HCT116 (cell line): Measurements from ENCODE around the gene C1orf167. TPM values are rescaled to one million over a fixed set of nuclear protein-coding genes. Genes with fewer than 3 reads are reported as not detected.

ENCODE experiments used
- ATAC-seq: fragments of 200-7000 bp; cut with Tn5 transposase; 2 replicates; pipeline ENCODE4 v1.9.1; 2020; ENCODE audit warnings: mild to moderate bottlenecking, moderate library complexity
- BruUV-seq: library from RNA; stranded (reverse); fragments of 400-500 nt; replicated peaks from 2 replicates; lab custom pipeline; 2021; lab: Mats Ljungman, UMichigan
- CTCF ChIA-PET: fragments of 300-600 bp; sonication (Branson Sonifier 250); formaldehyde crosslinking; loops from one replicate; lab custom pipeline; 2021; ENCODE audit warnings: antibody characterized with exemption; lab: Charles Lee
- POLR2A ChIA-PET: fragments of 300-600, 350-600 bp; sonication (Branson Sonifier 250); formaldehyde crosslinking; loops from one replicate; lab custom pipeline; 2021; ENCODE audit warnings: antibody characterized with exemption; lab: Charles Lee
- RAD21 ChIA-PET, 2 experiments: fragments of 300-600 bp; sonication (Branson Sonifier 250); formaldehyde crosslinking; loops; one replicate each; lab custom pipeline; 2023; ENCODE audit warnings: low total read pairs in 2 of 2; ENCODE audit not compliant: uncharacterized antibody in 2 of 2, unreplicated experiment in 2 of 2, low non-redundant PET in 1 of 2; lab: Charles Lee
- DNase-seq: peaks from one replicate; pipeline ENCODE4 v3.0.0-alpha.2; 2010; ENCODE audit warnings: low read depth, low spot score
- H2AFZ ChIP-seq: fragments of 200-600 bp; shearing (Covaris generic), sonication (generic); 2 replicates; pipeline ENCODE4 v1.6.1; 2017; ENCODE audit warnings: low read depth, mixed run types, mixed read lengths, antibody characterized with exemption, low read length; ENCODE audit not compliant: poor library complexity, severe bottlenecking
- H3K27ac ChIP-seq: 2 replicates; pipeline ENCODE4 v1.5.1; 2012; ENCODE audit warnings: low read depth, low read length
- H3K27me3 ChIP-seq: fragments of 200-600 bp; sonication (generic); 2 replicates; pipeline ENCODE4 v1.6.1; 2016; ENCODE audit warnings: mixed run types, low read length, mixed read lengths; ENCODE audit not compliant: insufficient read depth
- H3K36me3 ChIP-seq, 2 experiments: fragments of 200-500 bp in 1 of 2; fragments of 200-600 bp in 1 of 2; sonication (Bioruptor generic) in 1 of 2; sonication (generic) in 1 of 2; 2 replicates each; pipeline versions ENCODE4 v1.5.1 to v1.6.1; 2014 to 2016; ENCODE audit warnings: low read length in 2 of 2, inconsistent platforms in 1 of 2, mixed read lengths in 1 of 2, mixed run types in 1 of 2; ENCODE audit not compliant: insufficient read depth in 2 of 2, control insufficient read depth in 1 of 2
- H3K4me1 ChIP-seq, 2 experiments: fragments of 200-600 bp in 1 of 2; sonication (generic) in 1 of 2; 2 replicates each; pipeline versions ENCODE4 v1.5.1 to v1.6.1; 2012 to 2017; ENCODE audit warnings: low read length in 2 of 2, inconsistent platforms in 1 of 2, mild to moderate bottlenecking in 1 of 2, mixed read lengths in 1 of 2, mixed run types in 1 of 2, moderate library complexity in 1 of 2; ENCODE audit not compliant: insufficient read depth in 2 of 2, control insufficient read depth in 1 of 2
- H3K4me2 ChIP-seq: fragments of 200-600 bp; sonication (generic); 2 replicates; pipeline ENCODE4 v1.6.1; 2017; ENCODE audit warnings: mixed run types, low read length, mixed read lengths
- H3K4me3 ChIP-seq, 2 experiments: fragments of 200-600 bp in 1 of 2; sonication (generic) in 1 of 2; replicated peaks in 1 of 2; 2 replicates each; pipeline ENCODE4 v1.5.1; 2011 to 2016; ENCODE audit warnings: low read length in 2 of 2, control low read depth in 1 of 2, low read depth in 1 of 2, mild to moderate bottlenecking in 1 of 2, mixed read lengths in 1 of 2, mixed run types in 1 of 2
- H3K79me2 ChIP-seq: fragments of 200-600 bp; sonication (generic); 2 replicates; pipeline ENCODE4 v1.6.1; 2017; ENCODE audit warnings: mild to moderate bottlenecking, mixed run types, low read length, moderate library complexity, mixed read lengths; ENCODE audit not compliant: insufficient read depth
- H3K9ac ChIP-seq: fragments of 200-600 bp; sonication (generic); 2 replicates; pipeline ENCODE4 v1.6.1; 2016; ENCODE audit warnings: low read length, mixed read lengths
- H3K9me2 ChIP-seq: fragments of 200-600 bp; sonication (generic), shearing (Covaris generic); 2 replicates; pipeline ENCODE4 v1.6.1; 2017; ENCODE audit warnings: mixed run types, mild to moderate bottlenecking, moderate library complexity; ENCODE audit not compliant: insufficient read depth
- H3K9me3 ChIP-seq, 2 experiments: fragments of 200-500 bp in 1 of 2; fragments of 200-600 bp in 1 of 2; sonication (Bioruptor generic) in 1 of 2; sonication (generic) in 1 of 2; 2 replicates each; pipeline ENCODE4 v1.6.1; 2014 to 2017; ENCODE audit warnings: low read length in 2 of 2, mixed read lengths in 2 of 2, inconsistent platforms in 1 of 2, low read depth in 1 of 2, mild to moderate bottlenecking in 1 of 2, mixed run types in 1 of 2, moderate library complexity in 1 of 2; ENCODE audit not compliant: control insufficient read depth in 1 of 2, insufficient read depth in 1 of 2
- H4K20me1 ChIP-seq: fragments of 200-600 bp; sonication (generic), shearing (Covaris generic); 2 replicates; pipeline ENCODE4 v1.6.1; 2017; ENCODE audit warnings: mixed run types, mild to moderate bottlenecking, moderate library complexity; ENCODE audit not compliant: insufficient read depth
- CEBPB ChIP-seq: IDR thresholded peaks from 2 replicates; pipeline ENCODE4 v1.6.1; 2012; ENCODE audit warnings: low read depth
- CTCF ChIP-seq, 3 experiments: fragments of 200-600 bp in 1 of 3; sonication (generic) in 1 of 3; IDR thresholded peaks in 2 of 3; conservative IDR thresholded peaks in 1 of 3; 2 replicates each; pipeline ENCODE4 v1.5.1; 2012 to 2017; ENCODE audit warnings: low read depth in 2 of 3, low read length in 2 of 3, antibody characterized with exemption in 1 of 3, borderline replicate concordance in 1 of 3, control low read depth in 1 of 3, mild to moderate bottlenecking in 1 of 3, mixed read lengths in 1 of 3, mixed run types in 1 of 3, moderate library complexity in 1 of 3; ENCODE audit not compliant: insufficient read depth in 1 of 3
- EZH2 ChIP-seq: fragments of 200-600 bp; sonication (generic); IDR thresholded peaks from 2 replicates; pipeline ENCODE4 v1.6.1; 2017; ENCODE audit warnings: antibody characterized with exemption, mixed run types
- EZH2phosphoT487 ChIP-seq: fragments of 200-600 bp; IDR thresholded peaks from 2 replicates; pipeline ENCODE4 v1.6.1; 2018; ENCODE audit warnings: antibody characterized with exemption, borderline replicate concordance
- FOSL1 ChIP-seq: IDR thresholded peaks from 2 replicates; pipeline ENCODE4 v1.6.1; 2012; ENCODE audit warnings: low read depth
- MAX ChIP-seq: IDR thresholded peaks from 2 replicates; pipeline ENCODE4 v1.6.1; 2012
- POLR2A ChIP-seq: IDR thresholded peaks from 2 replicates; pipeline ENCODE4 v1.7.0; 2011; ENCODE audit warnings: borderline replicate concordance; ENCODE audit not compliant: insufficient read depth, insufficient read length; ENCODE audit errors: extremely low read depth
- POLR2AphosphoS5 ChIP-seq: IDR thresholded peaks from 2 replicates; pipeline ENCODE4 v1.6.1; 2011; ENCODE audit warnings: mild to moderate bottlenecking, low read depth, low read length, moderate library complexity
- RAD21 ChIP-seq: IDR thresholded peaks from 2 replicates; pipeline ENCODE4 v1.6.1; 2012; ENCODE audit warnings: low read depth, mild to moderate bottlenecking
- SP1 ChIP-seq: IDR thresholded peaks from 2 replicates; pipeline ENCODE4 v1.6.1; 2012; ENCODE audit warnings: low read depth
- SRF ChIP-seq: IDR thresholded peaks from 2 replicates; pipeline ENCODE4 v1.6.1; 2012; ENCODE audit warnings: low read depth
- TCF7L2 ChIP-seq: IDR thresholded peaks from 2 replicates; pipeline ENCODE4 v1.7.0; 2011; ENCODE audit warnings: borderline replicate concordance, inconsistent platforms; ENCODE audit not compliant: insufficient read depth, insufficient read length; ENCODE audit errors: extremely low read depth
- ZBTB33 ChIP-seq: IDR thresholded peaks from 2 replicates; pipeline ENCODE4 v1.6.1; 2011; ENCODE audit warnings: mild to moderate bottlenecking, low read length, moderate library complexity; ENCODE audit not compliant: insufficient replicate concordance; ENCODE audit errors: extremely low read depth
- ZFX ChIP-seq: fragments of 450-650 bp; IDR thresholded peaks from 2 replicates; pipeline ENCODE4 v1.6.1; 2017
- ZNF274 ChIP-seq: fragments of 200-500 bp; sonication (Bioruptor generic); IDR thresholded peaks from 2 replicates; pipeline ENCODE4 v1.6.1; 2014; ENCODE audit warnings: mild to moderate bottlenecking, low read depth, low read length, inconsistent platforms
- intact Hi-C: fragments of 100-400 bp; cut with micrococcal nuclease; formaldehyde crosslinking; loops from 2 replicates; pipeline ENCODE4 v1.10.0; 2022
- total RNA-seq: library from RNA; stranded (reverse); gene quantifications from one replicate; pipeline ENCODE4 v1.2.1, GENCODE V29; 2021; ENCODE audit not compliant: unreplicated experiment

The C1orf167 gene
- total RNA-seq, 1 experiment from 2014 or later, result 0.12 TPM

DNA sequence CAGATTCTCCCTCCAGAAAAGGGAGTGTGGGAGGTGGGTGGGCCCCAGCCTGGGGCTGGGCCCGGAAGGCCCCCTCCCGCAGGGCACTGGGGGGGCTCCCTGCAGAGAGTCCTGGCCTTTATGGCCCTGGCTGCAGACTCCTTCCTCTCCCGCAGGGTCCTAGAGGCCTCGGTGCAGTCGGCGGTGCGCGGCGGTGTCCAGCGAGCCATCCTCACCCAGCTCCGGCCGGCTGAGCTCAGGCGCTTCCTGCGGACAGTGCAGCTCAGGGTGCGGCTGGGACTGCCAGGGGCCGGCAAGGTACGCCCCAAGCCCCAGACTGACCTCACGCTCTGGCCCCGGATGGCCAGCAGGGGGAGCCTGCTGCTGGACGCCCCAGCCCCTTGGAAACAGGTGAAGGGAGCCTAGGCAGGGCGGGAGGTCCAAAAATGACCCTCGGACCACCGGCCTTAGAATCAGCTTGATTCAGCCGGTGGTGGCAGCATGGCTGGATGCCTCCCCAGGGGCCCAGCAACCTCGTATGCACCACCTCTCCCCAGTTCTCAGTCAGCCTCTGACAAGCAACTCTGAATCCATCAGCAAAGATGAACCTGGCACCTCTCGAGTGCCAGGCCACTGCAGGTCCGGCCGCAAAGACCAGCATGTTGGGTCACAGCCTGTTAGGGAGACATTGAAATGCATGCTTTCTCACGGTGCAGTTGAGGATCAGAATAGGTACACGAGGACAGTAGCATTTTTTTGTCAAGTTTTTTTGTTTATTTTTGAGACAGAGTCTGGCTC, 23.2 kb downstream of the C1orf167 start:
- ChIA-PET RAD21 (no interaction called here), CTCF (interaction anchor here (1.1 to 1.2 kb wide), 2 partner anchors 12 to 21 kb away, joined by 3 to 4 read pairs; partner anchors contain the start of gene CLCN6), POLR2A (no interaction called here)
- Histone ChIP-seq H3K9ac (no peak overlapping the region), H3K4me3 (no peak overlapping the region), H3K79me2 (no peaks in the 10 kb centered on the region), H3K27me3 (no peaks in the 10 kb centered on the region), H3K36me3 (no peaks in the 10 kb centered on the region), H3K9me3 (no peaks in the 10 kb centered on the region), H3K4me1 (peaks cover 17 to 48% of the 10 kb centered on the region in 2 experiments), H4K20me1 (no peaks in the 10 kb centered on the region), H3K4me2 (peak overlapping the region; percentile 51), H2AFZ (no peak overlapping the region), H3K9me2 (no peaks in the 10 kb centered on the region), H3K27ac (no peak overlapping the region; the same call in 1 of the 2 replicates)
- DNase-seq (peak; percentile 19), ATAC-seq (peak; percentile 92)
- intact Hi-C loops, result no loop called here
- TF ChIP-seq CEBPB (no peak), SP1 (no peak), CTCF (IDR thresholded peaks at IDR 0.05 in 2 of 3, conservative IDR thresholded peaks at IDR 0.05 in 1 of 3; ENCODE audit: borderline replicate concordance in 1 of 3, insufficient read depth in 1 of 3, low read depth in 2 of 3, low read length in 2 of 3) (peak in 2 of 3 experiments; percentile 94; a peak in 4 of 6 replicates), EZH2 (no peak), EZH2phosphoT487 (no peak), ZNF274 (no peak), MAX (no peak), TCF7L2 (no peak), POLR2AphosphoS5 (peak; percentile 31; the same call in 1 of the 2 replicates), ZBTB33 (no peak), SRF (no peak), FOSL1 (no peak), POLR2A (no peak), ZFX (no peak), RAD21 (no peak)
- BruUV-seq, result no TSS peak
